ENCODE measurements around the gene CCNY. TPM values are rescaled to one million over a fixed set of nuclear protein-coding genes. Genes with fewer than 3 reads are reported as not detected.

CCNY gene
- total and polyA plus RNA-seq, 2 of the 13 experiments (the other 11 are each of a cell fraction or from before 2014, with no cell fraction given) = 48.2 to 54.7 TPM

- TF ChIP-seq ZNF407 (CRISPR knock-in tag; IDR thresholded peaks at IDR 0.05; ENCODE audit: not compliant biosample characterization) (no peak), DNMT3B (CRISPR knock-in tag; conservative IDR thresholded peaks at IDR 0.05) (0 out of 2 replicates have a peak, but pooled peaks have one; percentile 67), ZSCAN9 (CRISPR knock-in tag; IDR thresholded peaks at IDR 0.05; ENCODE audit: borderline replicate concordance) (peak; percentile 31; the same call in 1 of the 2 replicates), ZNF629 (CRISPR knock-in tag; conservative IDR thresholded peaks at IDR 0.05) (0 out of 2 replicates have a peak, but pooled peaks have one; percentile 20), RFX5 (IDR thresholded peaks at IDR 0.05; ENCODE audit: low read depth, low read length) (no peak), THAP11 (CRISPR knock-in tag; IDR thresholded peaks at IDR 0.05) (peak; percentile 58), CTCF (CRISPR knock-in tag; IDR thresholded peaks at IDR 0.05) (no peak), DRAP1 (CRISPR knock-in tag; IDR thresholded peaks at IDR 0.05) (peak; percentile 85), ZNF274 (CRISPR knock-in tag; IDR thresholded peaks at IDR 0.05) (no peak), ZMYM3 (CRISPR knock-in tag; IDR thresholded peaks at IDR 0.05) (no peak), FOXA3 (CRISPR knock-in tag; IDR thresholded peaks at IDR 0.05) (peak; percentile 83), NFIC (IDR thresholded peaks at IDR 0.05; ENCODE audit: low read length) (peak; percentile 95; the same call in 1 of the 2 replicates), MXD3 (CRISPR knock-in tag; IDR thresholded peaks at IDR 0.05) (no peak), HOMEZ (CRISPR knock-in tag; IDR thresholded peaks at IDR 0.05; ENCODE audit: low read depth) (peak; percentile 100), CEBPG (CRISPR knock-in tag; IDR thresholded peaks at IDR 0.05) (peak; percentile 70), HMG20B (CRISPR knock-in tag; conservative IDR thresholded peaks at IDR 0.05) (0 out of 2 replicates have a peak, but pooled peaks have one; percentile 34), RBM22 (optimal IDR thresholded peaks at IDR 0.05; ENCODE audit: low read length) (peak; percentile 82)
Observed at GRCh38 chr10:35364808-35365207, 28.5 kb downstream of the CCNY start (continued).

Measured in HepG2 (cell line).